SK-N-SH treated with all-trans-retinoic acid at 6 μM for 48 hours (cell line): ENCODE results near the gene DDAH1.

ENCODE experiments used
- CSDC2 ChIP-seq: fragments of 250-450 bp; sonication (Bioruptor Pico); IDR thresholded peaks from 2 replicates; pipeline ENCODE4 v1.5.0; 2020; ENCODE audit warnings: mild to moderate bottlenecking, moderate library complexity
- SNAI2 ChIP-seq: fragments of 250-450 bp; sonication (Bioruptor Pico); IDR thresholded peaks from 2 replicates; pipeline ENCODE4 v1.5.0; 2020; ENCODE audit warnings: mild to moderate bottlenecking, moderate library complexity
- TOX ChIP-seq: fragments of 250-450 bp; sonication (Bioruptor Pico); IDR thresholded peaks from 2 replicates; pipeline ENCODE4 v1.8.0; 2021; ENCODE audit warnings: mild to moderate bottlenecking, moderate library complexity, borderline replicate concordance
- ZFP30 ChIP-seq: fragments of 450-650 bp; formaldehyde crosslinking; IDR thresholded peaks from 2 replicates; pipeline ENCODE4 v1.5.0; 2022; ENCODE audit warnings: mild to moderate bottlenecking, moderate library complexity
- ZNF565 ChIP-seq: fragments of 450-650 bp; formaldehyde crosslinking; conservative IDR thresholded peaks from 2 replicates; pipeline ENCODE4 v1.5.0; 2020; ENCODE audit warnings: low read depth, mild to moderate bottlenecking, moderate library complexity
- TF ChIP-seq, protein P1 (sequence below): fragments of 250-450 bp; sonication (Bioruptor Pico); IDR thresholded peaks from 2 replicates; pipeline ENCODE4 v1.5.1; 2020; ENCODE audit warnings: low read depth, mild to moderate bottlenecking, moderate library complexity
- TF ChIP-seq, protein P2 (sequence below): fragments of 250-450 bp; sonication (Bioruptor Pico); IDR thresholded peaks from 2 replicates; pipeline ENCODE4 v1.8.0; 2020; ENCODE audit warnings: mild to moderate bottlenecking, moderate library complexity, borderline replicate concordance

DNA sequence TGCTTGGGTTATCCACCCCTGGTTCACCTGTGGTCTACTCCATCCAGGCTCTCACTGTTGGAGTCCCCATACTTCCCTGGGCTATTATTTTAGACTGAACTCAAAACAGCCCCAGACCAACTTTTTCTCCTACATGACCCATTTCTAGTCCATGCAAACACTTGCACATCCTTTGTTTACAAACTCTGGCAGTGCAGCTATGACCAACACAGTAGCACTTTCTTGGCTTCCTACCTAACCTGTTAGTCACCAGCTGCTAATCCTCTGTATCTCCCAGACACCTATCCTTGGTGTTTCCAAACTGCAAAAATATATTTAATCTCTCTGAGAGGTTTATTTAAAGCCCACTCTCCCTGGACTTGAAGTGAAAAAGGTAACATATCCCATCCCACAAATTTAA lies 90.8 kb downstream of the DDAH1 start:
- TF ChIP-seq, protein P1, sequence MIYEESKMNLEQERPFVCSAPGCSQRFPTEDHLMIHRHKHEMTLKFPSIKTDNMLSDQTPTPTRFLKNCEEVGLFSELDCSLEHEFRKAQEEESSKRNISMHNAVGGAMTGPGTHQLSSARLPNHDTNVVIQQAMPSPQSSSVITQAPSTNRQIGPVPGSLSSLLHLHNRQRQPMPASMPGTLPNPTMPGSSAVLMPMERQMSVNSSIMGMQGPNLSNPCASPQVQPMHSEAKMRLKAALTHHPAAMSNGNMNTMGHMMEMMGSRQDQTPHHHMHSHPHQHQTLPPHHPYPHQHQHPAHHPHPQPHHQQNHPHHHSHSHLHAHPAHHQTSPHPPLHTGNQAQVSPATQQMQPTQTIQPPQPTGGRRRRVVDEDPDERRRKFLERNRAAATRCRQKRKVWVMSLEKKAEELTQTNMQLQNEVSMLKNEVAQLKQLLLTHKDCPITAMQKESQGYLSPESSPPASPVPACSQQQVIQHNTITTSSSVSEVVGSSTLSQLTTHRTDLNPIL (CRISPR knock-in tag) = no peak
- TF ChIP-seq SNAI2 (CRISPR knock-in tag) (no peak), ZFP30 (no peak), ZNF565 (CRISPR knock-in tag) (no peak), TOX (no peak), CSDC2 (CRISPR knock-in tag) (no peak)
- TF ChIP-seq, protein P2, sequence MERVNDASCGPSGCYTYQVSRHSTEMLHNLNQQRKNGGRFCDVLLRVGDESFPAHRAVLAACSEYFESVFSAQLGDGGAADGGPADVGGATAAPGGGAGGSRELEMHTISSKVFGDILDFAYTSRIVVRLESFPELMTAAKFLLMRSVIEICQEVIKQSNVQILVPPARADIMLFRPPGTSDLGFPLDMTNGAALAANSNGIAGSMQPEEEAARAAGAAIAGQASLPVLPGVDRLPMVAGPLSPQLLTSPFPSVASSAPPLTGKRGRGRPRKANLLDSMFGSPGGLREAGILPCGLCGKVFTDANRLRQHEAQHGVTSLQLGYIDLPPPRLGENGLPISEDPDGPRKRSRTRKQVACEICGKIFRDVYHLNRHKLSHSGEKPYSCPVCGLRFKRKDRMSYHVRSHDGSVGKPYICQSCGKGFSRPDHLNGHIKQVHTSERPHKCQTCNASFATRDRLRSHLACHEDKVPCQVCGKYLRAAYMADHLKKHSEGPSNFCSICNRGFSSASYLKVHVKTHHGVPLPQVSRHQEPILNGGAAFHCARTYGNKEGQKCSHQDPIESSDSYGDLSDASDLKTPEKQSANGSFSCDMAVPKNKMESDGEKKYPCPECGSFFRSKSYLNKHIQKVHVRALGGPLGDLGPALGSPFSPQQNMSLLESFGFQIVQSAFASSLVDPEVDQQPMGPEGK = no peak
